H1 (cell line): Measurements from ENCODE around the gene SIPA1L2. TPM values are rescaled to one million over a fixed set of nuclear protein-coding genes. Genes with fewer than 3 reads are reported as not detected.

Experiments used
- CTCF ChIA-PET: fragments of 300-600 bp; sonication (Branson Sonifier 250); formaldehyde crosslinking; loops from one replicate; lab custom pipeline; 2021; ENCODE audit not compliant: partially characterized antibody; lab: Charles Lee
- POLR2A ChIA-PET: fragments of 300-600 bp; sonication (Branson Sonifier 250); formaldehyde crosslinking; loops from one replicate; lab custom pipeline; 2021; ENCODE audit warnings: inconsistent platforms; ENCODE audit not compliant: partially characterized antibody; lab: Charles Lee
- DNase-seq, 2 experiments: peaks; one replicate each; pipeline versions ENCODE4 v3.0.0 to v3.0.0-alpha.2; 2010 to 2022; ENCODE audit warnings: low spot score in 2 of 2, low read depth in 1 of 2, mixed read lengths in 1 of 2
- FAIRE-seq: peaks from 2 replicates; lab custom pipeline; 2011; peaks lifted over from hg19 to GRCh38; lab: Jason Lieb, UNC
- H2AFZ ChIP-seq: 2 replicates; pipeline ENCODE4 v1.8.1; 2012; ENCODE audit warnings: low read length, inconsistent platforms
- H2AK5ac ChIP-seq: 2 replicates; pipeline ENCODE4 v1.6.1; 2013; ENCODE audit warnings: low read depth, low read length
- H2BK120ac ChIP-seq: replicated peaks from 2 replicates; pipeline ENCODE3; 2013; ENCODE audit warnings: low read depth, low read length, inconsistent platforms
- H2BK12ac ChIP-seq: 2 replicates; pipeline ENCODE4 v1.6.1; 2013; ENCODE audit warnings: low read depth, low read length
- H2BK15ac ChIP-seq: 2 replicates; pipeline ENCODE4 v1.6.1; 2013; ENCODE audit warnings: low read length
- H2BK20ac ChIP-seq: 2 replicates; pipeline ENCODE4 v1.6.1; 2013; ENCODE audit warnings: low read length
- H2BK5ac ChIP-seq: 2 replicates; pipeline ENCODE4 v1.6.1; 2013; ENCODE audit warnings: low read depth, low read length
- H3K14ac ChIP-seq: 2 replicates; pipeline ENCODE4 v1.6.1; 2013; ENCODE audit warnings: inconsistent platforms; ENCODE audit not compliant: insufficient read length
- H3K18ac ChIP-seq: 2 replicates; pipeline ENCODE4 v1.6.1; 2013; ENCODE audit warnings: low read length; ENCODE audit errors: extremely low read depth
- H3K23ac ChIP-seq: 2 replicates; pipeline ENCODE4 v1.6.1; 2013; ENCODE audit warnings: inconsistent platforms; ENCODE audit not compliant: insufficient read length
- H3K23me2 ChIP-seq: 2 replicates; pipeline ENCODE4 v1.6.1; 2013; ENCODE audit warnings: low read depth, low read length
- H3K27ac ChIP-seq: 2 replicates; pipeline ENCODE4 v1.6.1; 2011; ENCODE audit warnings: low read depth, low read length, inconsistent platforms
- H3K27me3 ChIP-seq, 4 experiments: replicated peaks in 1 of 4; 1 replicate in 1 of 4; 2 replicates in 3 of 4; pipeline versions ENCODE4 v1.6.1 to v1.8.1; 2011 to 2013; ENCODE audit warnings: low read length in 3 of 4, mild to moderate bottlenecking in 3 of 4, inconsistent platforms in 2 of 4, mixed read lengths in 2 of 4, moderate library complexity in 1 of 4; ENCODE audit not compliant: control insufficient read depth in 3 of 4, insufficient read depth in 3 of 4; ENCODE audit errors: extremely low read depth in 1 of 4
- H3K36me3 ChIP-seq, 4 experiments: 2 replicates each; pipeline versions ENCODE4 v1.6.1 to v1.8.1; 2011 to 2013; ENCODE audit warnings: mild to moderate bottlenecking in 4 of 4, low read length in 3 of 4, moderate library complexity in 2 of 4, control low read depth in 1 of 4, inconsistent platforms in 1 of 4; ENCODE audit not compliant: insufficient read depth in 4 of 4, control insufficient read depth in 2 of 4
- H3K4ac ChIP-seq: replicated peaks from 2 replicates; pipeline ENCODE3; 2013; ENCODE audit warnings: low read length, low read depth, mixed read lengths, inconsistent platforms; ENCODE audit not compliant: insufficient read length
- H3K4me1 ChIP-seq, 4 experiments: replicated peaks in 1 of 4; 1 replicate in 1 of 4; 2 replicates in 3 of 4; pipeline versions ENCODE4 v1.6.1 to v1.8.1; 2011 to 2013; ENCODE audit warnings: low read length in 3 of 4, inconsistent platforms in 2 of 4, mixed read lengths in 1 of 4; ENCODE audit not compliant: insufficient read depth in 4 of 4, control insufficient read depth in 3 of 4
- H3K4me2 ChIP-seq, 2 experiments: 2 replicates each; pipeline versions ENCODE4 v1.6.1 to v1.8.1; 2011 to 2013; ENCODE audit warnings: low read depth in 2 of 2, low read length in 2 of 2, control low read depth in 1 of 2, inconsistent platforms in 1 of 2, mild to moderate bottlenecking in 1 of 2; ENCODE audit not compliant: insufficient read depth in 1 of 2
- H3K4me3 ChIP-seq, 4 experiments: fragments of 200-600, 300-600 bp in 1 of 4; sonication (generic), shearing (Covaris generic), sonication (Bioruptor Twin) in 1 of 4; 2 replicates each; pipeline versions ENCODE4 v1.5.1 to v1.8.1; 2011 to 2016; ENCODE audit warnings: low read length in 4 of 4, low read depth in 3 of 4, control low read depth in 2 of 4, inconsistent platforms in 2 of 4, mild to moderate bottlenecking in 2 of 4, mixed read lengths in 1 of 4, moderate library complexity in 1 of 4; ENCODE audit not compliant: insufficient read depth in 2 of 4; ENCODE audit errors: extremely low read depth in 1 of 4
- H3K56ac ChIP-seq: replicated peaks from 2 replicates; pipeline ENCODE3; 2013; ENCODE audit warnings: low read depth, mild to moderate bottlenecking, mixed read lengths, low read length, inconsistent platforms; ENCODE audit not compliant: insufficient read length
- H3K79me1 ChIP-seq: 2 replicates; pipeline ENCODE4 v1.6.1; 2013; ENCODE audit warnings: low read depth, low read length, control low read depth
- H3K79me2 ChIP-seq, 2 experiments: 2 replicates each; pipeline versions ENCODE4 v1.6.1 to v1.8.1; 2012 to 2013; ENCODE audit warnings: low read length in 2 of 2, mild to moderate bottlenecking in 2 of 2, inconsistent platforms in 1 of 2; ENCODE audit not compliant: insufficient read depth in 2 of 2, control insufficient read depth in 1 of 2
- H3K9ac ChIP-seq, 4 experiments: replicated peaks in 1 of 4; 1 replicate in 1 of 4; 2 replicates in 3 of 4; pipeline versions ENCODE4 v1.6.1 to v1.8.1; 2011 to 2013; ENCODE audit warnings: low read depth in 3 of 4, low read length in 3 of 4, control low read depth in 2 of 4, mild to moderate bottlenecking in 2 of 4, moderate library complexity in 2 of 4, inconsistent platforms in 1 of 4; ENCODE audit errors: extremely low read depth in 1 of 4
- H3K9me3 ChIP-seq, 2 experiments: 2 replicates each; pipeline versions ENCODE4 v1.6.1 to v1.8.1; 2012 to 2013; ENCODE audit warnings: mild to moderate bottlenecking in 2 of 2, moderate library complexity in 2 of 2, control low read depth in 1 of 2, inconsistent platforms in 1 of 2, low read depth in 1 of 2, low read length in 1 of 2, mixed read lengths in 1 of 2; ENCODE audit not compliant: insufficient read depth in 2 of 2
- H4K20me1 ChIP-seq, 2 experiments: replicated peaks in 1 of 2; 2 replicates each; pipeline versions ENCODE3 to v1.8.1; 2011 to 2013; ENCODE audit warnings: inconsistent platforms in 2 of 2, low read length in 2 of 2, mild to moderate bottlenecking in 1 of 2; ENCODE audit not compliant: insufficient read depth in 2 of 2, control insufficient read depth in 1 of 2
- H4K5ac ChIP-seq: 2 replicates; pipeline ENCODE4 v1.6.1; 2013; ENCODE audit warnings: low read length, low read depth, mixed read lengths, inconsistent platforms; ENCODE audit not compliant: insufficient read length
- H4K8ac ChIP-seq: 2 replicates; pipeline ENCODE4 v1.8.0; 2013; ENCODE audit warnings: mild to moderate bottlenecking, moderate library complexity, low read length, inconsistent platforms; ENCODE audit not compliant: insufficient read depth; ENCODE audit errors: extremely low read depth
- H4K91ac ChIP-seq: replicated peaks from 2 replicates; pipeline ENCODE3; 2013; ENCODE audit warnings: low read length, mixed read lengths, inconsistent platforms; ENCODE audit not compliant: insufficient read length
- ATF2 ChIP-seq: IDR thresholded peaks from 2 replicates; pipeline ENCODE4 v1.6.1; 2012; ENCODE audit warnings: low read length, inconsistent platforms
- HDAC2 ChIP-seq, 2 experiments: fragments of 300-600 bp in 1 of 2; sonication (generic) in 1 of 2; IDR thresholded peaks; 2 replicates each; pipeline ENCODE4 v1.6.1; 2011 to 2012; ENCODE audit warnings: low read depth in 2 of 2, low read length in 2 of 2, mild to moderate bottlenecking in 2 of 2, moderate library complexity in 2 of 2, borderline replicate concordance in 1 of 2, inconsistent platforms in 1 of 2
- JUND ChIP-seq: IDR thresholded peaks from 2 replicates; pipeline ENCODE4 v1.6.1; 2011; ENCODE audit warnings: mild to moderate bottlenecking, improper control_type of control experiment, low read length
- KDM5A ChIP-seq: fragments of 200-600 bp; IDR thresholded peaks from 2 replicates; pipeline ENCODE4 v1.7.1; 2012; ENCODE audit warnings: mild to moderate bottlenecking, low read length, inconsistent platforms, mixed read lengths
- POLR2A ChIP-seq, 2 experiments: IDR thresholded peaks; 1 replicate in 1 of 2; 2 replicates in 1 of 2; pipeline ENCODE4 v1.6.1; 2011; ENCODE audit warnings: low read depth in 2 of 2, low read length in 2 of 2, mild to moderate bottlenecking in 2 of 2; ENCODE audit errors: control extremely low read depth in 1 of 2
- RXRA ChIP-seq: IDR thresholded peaks from 2 replicates; pipeline ENCODE4 v1.6.1; 2011; ENCODE audit warnings: low read depth, mild to moderate bottlenecking, low read length, moderate library complexity; ENCODE audit not compliant: insufficient read depth
- SAP30 ChIP-seq: fragments of 300-600 bp; sonication (generic); IDR thresholded peaks from 2 replicates; pipeline ENCODE4 v1.7.1; 2012; ENCODE audit warnings: low read length, moderate library complexity, mild to moderate bottlenecking, inconsistent platforms; ENCODE audit not compliant: insufficient read depth, insufficient replicate concordance
- SP2 ChIP-seq: IDR thresholded peaks from 2 replicates; pipeline ENCODE4 v1.6.1; 2012; ENCODE audit warnings: mild to moderate bottlenecking, low read length, inconsistent platforms
- TAF1 ChIP-seq: IDR thresholded peaks from 2 replicates; pipeline ENCODE4 v1.6.1; 2011; ENCODE audit warnings: mild to moderate bottlenecking, low read depth, low read length
- WGBS, 2 experiments: shearing (Covaris generic) in 1 of 2; methylation state at CpG; one replicate each; pipeline versions ENCODE4 v1.1.6 to v1.1.7; 2013 to 2015; ENCODE audit warnings: low lambda C conversion rate in 2 of 2, mixed read lengths in 2 of 2, inconsistent platforms in 1 of 2, low coverage in 1 of 2, missing lambda C conversion rate in 1 of 2; ENCODE audit not compliant: insufficient replicate concordance in 2 of 2, insufficient coverage in 1 of 2, insufficient read length in 1 of 2; ENCODE audit errors: extremely low coverage in 1 of 2, missing lambda C conversion rate in 1 of 2; 5-methylcytosine and 5-hydroxymethylcytosine counted together
- polyA plus RNA-seq, 7 experiments: library from polyadenylated mRNA; depleted of rRNA in 3 of 7; stranded (reverse) in 5 of 7; unstranded in 2 of 7; fragments of >200 nt in 5 of 7; fragments of 200-250 nt in 2 of 7; gene quantifications; 1 replicate in 5 of 7; 2 replicates in 1 of 7; 4 replicates in 1 of 7; pipeline versions ENCODE4 v1.2.1 to v1.2.3, GENCODE V29; 2011 to 2013; ENCODE audit warnings: missing spikeins in 2 of 7, mixed read lengths in 2 of 7
- total RNA-seq: library from RNA; stranded (reverse); fragmentation: NEBNext Ultra II Directional; extraction: Animal tissue kit (Norgen Biotek cat#: 25700); gene quantifications from 2 replicates; pipeline ENCODE4 v1.2.1, GENCODE V29; 2021

SIPA1L2 gene
- total and polyA plus RNA-seq, 2 of the 8 experiments (the other 6 are each of a cell fraction or from before 2014, with no cell fraction given): 7.7 to 13.2 TPM

- H3K27ac ChIP-seq: no peak overlapping the region
- no peaks in the 10 kb centered on the region; the same call in 1 of the 2 replicates for H3K79me1 ChIP-seq
- H3K9ac ChIP-seq: no peak overlapping the region
- CTCF ChIA-PET: interaction anchor here (1.1 to 1.2 kb wide), 2 partner anchors 22 to 225 kb away, joined by 3 to 4 read pairs; no protein-coding TSS in a partner anchor
- no peak overlapping the region for H3K56ac ChIP-seq
- H3K14ac ChIP-seq: no peak overlapping the region
- no peak overlapping the region for H3K18ac ChIP-seq
- H4K20me1 ChIP-seq: no peaks in the 10 kb centered on the region
- no peak overlapping the region for H3K4me2 ChIP-seq
- H3K79me2 ChIP-seq: no peaks in the 10 kb centered on the region
- no peak overlapping the region for H2BK5ac ChIP-seq
- H2BK120ac ChIP-seq: no peak overlapping the region
- no peaks in the 10 kb centered on the region for H3K27me3 ChIP-seq
- no peak overlapping the region for H3K23ac ChIP-seq
- H3K23me2 ChIP-seq: no peaks in the 10 kb centered on the region
- H3K4me1 ChIP-seq: peaks cover 0 to 7% (median 0%) of the 10 kb centered on the region in 4 experiments; a peak in 1 of 7 replicates
- no peaks in the 10 kb centered on the region for H3K9me3 ChIP-seq
- POLR2A ChIA-PET: no interaction called here
- no peak overlapping the region for H2BK20ac ChIP-seq
- TF ChIP-seq SAP30: no peak
- TF ChIP-seq SP2: no peak
- no peak for TF ChIP-seq POLR2A (IDR thresholded peaks at IDR 0.05; ENCODE audit: control extremely low read depth in 1 of 2, low read depth in 2 of 2, low read length in 2 of 2)
- TF ChIP-seq JUND: no peak
- TF ChIP-seq KDM5A: no peak
- no peak for TF ChIP-seq ATF2
- TF ChIP-seq HDAC2 (IDR thresholded peaks at IDR 0.05; ENCODE audit: borderline replicate concordance in 1 of 2, low read depth in 2 of 2, low read length in 2 of 2): no peak
- no peak for TF ChIP-seq RXRA
- TF ChIP-seq TAF1: no peak
- H2AK5ac ChIP-seq: no peak overlapping the region
- DNase-seq (no peak), FAIRE-seq (no peak)
- WGBS, 2 experiments: 91% methylated on average over 5 of the region's 5 CpGs; no CpG with 5 or more reads in 1 of the 2 experiments
- no peak overlapping the region for H3K4me3 ChIP-seq
- no peak overlapping the region for H4K91ac ChIP-seq
- H3K4ac ChIP-seq: no peak overlapping the region
- H4K8ac ChIP-seq: no peak overlapping the region
- H2BK12ac ChIP-seq: no peak overlapping the region
- peak overlapping the region; percentile 16; the same call in 1 of the 2 replicates for H2AFZ ChIP-seq
- no peak overlapping the region for H2BK15ac ChIP-seq
- no peak overlapping the region for H4K5ac ChIP-seq
- H3K36me3 ChIP-seq: no peaks in the 10 kb centered on the region
These were observed 25.3 kb upstream of the SIPA1L2 start for GRCh38 chr1:232655028-232655745.
